GM23248 (cell line): ENCODE results near the gene AGAP2. TPM values are rescaled to one million over a fixed set of nuclear protein-coding genes. Genes with fewer than 3 reads are reported as not detected.
"Not testable (repeated sequence)": the region's sequence is repeated elsewhere in the genome, so short reads cannot be mapped to it uniquely, and the experiment has no call there.

Experiments used
- DNase-seq: peaks from one replicate; pipeline ENCODE4 v3.0.0-alpha.2; 2015
- H2AFZ ChIP-seq: fragments of 200-600 bp; sonication (generic); 2 replicates; pipeline ENCODE4 v1.6.1; 2016; ENCODE audit warnings: antibody characterized with exemption
- H3F3A ChIP-seq: fragments of 200-600 bp; sonication (generic); 2 replicates; pipeline ENCODE4 v1.6.1; 2016; ENCODE audit warnings: mild to moderate bottlenecking, antibody characterized with exemption, mixed run types; ENCODE audit not compliant: insufficient read depth
- H3K27ac ChIP-seq: fragments of 200-600 bp; sonication (generic); 2 replicates; pipeline ENCODE4 v1.5.1; 2016; ENCODE audit warnings: mild to moderate bottlenecking
- H3K27me3 ChIP-seq: fragments of 200-600 bp; sonication (generic); replicated peaks from 2 replicates; pipeline ENCODE4 v1.6.1; 2016; ENCODE audit warnings: mild to moderate bottlenecking; ENCODE audit not compliant: insufficient read depth
- H3K36me3 ChIP-seq: fragments of 200-600 bp; sonication (generic); 2 replicates; pipeline ENCODE4 v1.6.1; 2016; ENCODE audit warnings: low read depth, mild to moderate bottlenecking
- H3K4me1 ChIP-seq: fragments of 200-600 bp; sonication (generic); 2 replicates; pipeline ENCODE4 v1.6.1; 2016; ENCODE audit warnings: mild to moderate bottlenecking; ENCODE audit not compliant: insufficient read depth
- H3K4me2 ChIP-seq: fragments of 200-600 bp; sonication (generic); one replicate; pipeline ENCODE4 v1.6.1; 2016; ENCODE audit warnings: mild to moderate bottlenecking; ENCODE audit not compliant: unreplicated experiment
- H3K4me3 ChIP-seq: fragments of 200-600 bp; sonication (generic); 2 replicates; pipeline ENCODE4 v1.5.1; 2016; ENCODE audit warnings: mild to moderate bottlenecking
- H3K79me2 ChIP-seq: fragments of 200-600 bp; sonication (generic); 2 replicates; pipeline ENCODE4 v1.6.1; 2016; ENCODE audit warnings: mild to moderate bottlenecking; ENCODE audit not compliant: insufficient read depth
- H3K9ac ChIP-seq: fragments of 200-600 bp; sonication (generic); 2 replicates; pipeline ENCODE4 v1.6.1; 2016; ENCODE audit warnings: mild to moderate bottlenecking
- H3K9me2 ChIP-seq: fragments of 200-600 bp; sonication (generic); 2 replicates; pipeline ENCODE4 v1.6.1; 2016; ENCODE audit warnings: mixed run types, mild to moderate bottlenecking, moderate library complexity; ENCODE audit not compliant: insufficient read depth
- H3K9me3 ChIP-seq: fragments of 200-600 bp; sonication (generic); one replicate; pipeline ENCODE4 v1.6.1; 2017; ENCODE audit warnings: low read depth
- H4K20me1 ChIP-seq: fragments of 200-600 bp; sonication (generic); 2 replicates; pipeline ENCODE4 v1.6.0; 2016; ENCODE audit not compliant: insufficient read depth
- EZH2 ChIP-seq: fragments of 200-600 bp; sonication (generic); IDR thresholded peaks from 2 replicates; pipeline ENCODE4 v1.6.1; 2018; ENCODE audit warnings: antibody characterized with exemption, mild to moderate bottlenecking; ENCODE audit not compliant: insufficient read depth, poor library complexity, severe bottlenecking
- EZH2phosphoT487 ChIP-seq: fragments of 200-600 bp; sonication (generic); IDR thresholded peaks from 2 replicates; pipeline ENCODE4 v1.6.1; 2018; ENCODE audit warnings: antibody characterized with exemption, moderate library complexity, mild to moderate bottlenecking, low read depth; ENCODE audit not compliant: insufficient read depth
- WGBS, 2 experiments: methylation state at CpG; one replicate each; pipeline ENCODE4 v1.1.6; 2015 to 2017; ENCODE audit warnings: low lambda C conversion rate in 2 of 2, low coverage in 1 of 2; ENCODE audit errors: missing lambda C conversion rate in 2 of 2; 5-methylcytosine and 5-hydroxymethylcytosine counted together
- in situ Hi-C: fragments of 300-500 bp; cut with MboI; formaldehyde crosslinking; loops from 2 replicates; pipeline ENCODE4 v1.15.0; 2020
- polyA plus RNA-seq: library from polyadenylated mRNA; unstranded; fragments of >200 nt; fragmentation: Nextera tagmentation; extraction: Ambion mirVana; gene quantifications from 2 replicates; pipeline ENCODE4 v1.2.1, GENCODE V29; 2016
- total RNA-seq: library from RNA; depleted of rRNA; stranded (reverse); fragments of >200 nt; shearing (Covaris generic); gene quantifications from 2 replicates; pipeline ENCODE4 v1.2.3, GENCODE V29; 2014

The AGAP2 gene
- total and polyA plus RNA-seq, 2 experiments from 2014 or later = not detected

DNA sequence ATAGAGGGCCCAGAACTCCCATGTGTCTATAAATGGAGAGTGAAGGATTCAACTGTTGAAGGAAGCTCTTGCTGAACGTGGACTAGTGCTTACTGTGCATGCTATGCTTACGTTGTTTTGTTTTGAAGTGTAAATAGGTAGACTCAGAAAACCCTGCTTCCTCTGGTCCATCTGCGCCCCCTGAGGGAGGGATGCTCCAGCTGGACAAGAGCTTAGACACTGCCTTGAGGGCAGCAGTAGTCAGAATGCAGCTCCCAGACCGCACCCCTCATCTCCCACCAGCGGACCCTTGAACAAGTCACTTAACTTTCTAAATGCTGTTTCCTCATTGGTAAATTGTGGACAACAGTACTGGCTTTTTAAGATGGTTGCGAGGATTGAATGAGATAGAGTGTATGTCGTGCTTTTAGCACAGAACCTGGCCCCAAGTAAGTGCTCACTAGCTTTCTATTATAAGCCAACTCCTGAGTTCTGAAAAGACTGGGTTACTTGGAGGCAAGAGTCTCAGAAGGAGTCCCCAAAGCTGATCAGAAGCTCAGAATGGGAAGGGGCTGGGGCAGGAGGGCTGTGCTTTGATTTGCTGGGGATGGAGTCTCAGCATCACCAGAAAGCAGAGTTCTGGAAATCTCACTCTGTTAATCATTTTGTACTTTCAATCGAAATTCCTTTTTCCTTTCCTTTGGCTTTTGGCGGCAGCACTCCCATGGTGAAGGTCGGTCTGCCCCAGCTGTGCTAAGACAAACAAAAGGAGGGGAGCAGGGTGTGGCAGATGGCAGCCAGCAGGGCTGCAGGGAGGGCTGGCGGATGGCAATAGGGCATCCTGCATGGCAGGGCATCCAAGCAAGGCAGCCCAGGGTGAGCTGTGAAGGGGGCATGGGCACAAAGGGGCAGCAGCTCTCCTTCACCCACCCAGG, 15.6 kb downstream of the AGAP2 start:
- no peak overlapping the region for H3K4me3 ChIP-seq
- 61 to 67% methylated on average over 11 of the region's 11 CpGs for WGBS, 2 experiments
- no peaks in the 10 kb centered on the region for H3K9me3 ChIP-seq
- H3K36me3 ChIP-seq = no peaks in the 10 kb centered on the region; the same call in 1 of the 2 replicates
- H3K27ac ChIP-seq = no peak overlapping the region
- no peaks in the 10 kb centered on the region for H4K20me1 ChIP-seq
- H3K9ac ChIP-seq = no peak overlapping the region
- H3K4me2 ChIP-seq = no peak overlapping the region
- H3K79me2 ChIP-seq = no peaks in the 10 kb centered on the region
- no peaks in the 10 kb centered on the region for H3K27me3 ChIP-seq
- H3K9me2 ChIP-seq = no peaks in the 10 kb centered on the region
- no peak for DNase-seq
- no peak for TF ChIP-seq EZH2
- TF ChIP-seq EZH2phosphoT487 = no peak
- in situ Hi-C loops = no loop called here
- no peak overlapping the region for H2AFZ ChIP-seq
- no peaks in the 10 kb centered on the region for H3K4me1 ChIP-seq
- H3F3A ChIP-seq = no peaks in the 10 kb centered on the region; the same call in 1 of the 2 replicates

DNA sequence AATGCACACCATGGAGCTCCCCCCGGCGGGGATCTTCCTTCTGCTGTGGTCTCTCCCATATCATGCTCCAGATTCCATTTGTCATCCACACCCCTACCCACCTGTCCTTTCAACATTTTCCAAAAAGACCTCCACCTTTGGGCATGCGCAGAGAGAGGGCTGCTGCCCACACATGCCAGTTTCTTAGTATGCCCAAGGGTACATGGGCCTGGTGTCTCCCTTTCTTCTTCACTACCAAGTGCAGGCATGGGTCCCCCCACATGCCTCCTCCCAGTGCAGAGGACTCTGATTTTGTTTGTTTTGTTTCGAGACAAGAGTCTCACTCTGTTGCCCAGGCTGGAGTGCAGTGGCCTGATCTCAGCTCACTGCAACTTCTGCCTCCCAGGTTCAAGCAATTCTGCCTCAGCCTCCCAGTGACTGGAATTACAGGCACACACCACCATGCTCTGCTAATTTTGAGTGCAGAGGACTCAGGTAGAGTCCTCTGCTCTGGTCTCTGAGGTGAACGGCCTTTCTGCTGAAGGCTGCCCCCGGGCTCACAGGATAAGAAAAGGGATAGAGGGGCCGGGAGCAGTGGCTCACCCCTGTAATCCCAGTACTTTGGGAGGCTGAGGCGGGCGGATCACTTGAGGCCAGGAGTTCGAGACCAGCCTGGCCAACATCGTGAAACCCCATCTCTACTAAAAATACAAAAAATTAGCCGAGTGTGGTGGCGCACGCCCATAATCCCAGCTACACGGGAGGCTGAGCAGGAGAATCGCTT, 16.5 kb downstream of the AGAP2 start:
- H3K27ac ChIP-seq, H3K4me3 ChIP-seq, H4K20me1 ChIP-seq, H3K9me3 ChIP-seq, in situ Hi-C loops, H3K9me2 ChIP-seq, H3K4me1 ChIP-seq, H3K9ac ChIP-seq, H3K36me3 ChIP-seq, H3K79me2 ChIP-seq, H3K4me2 ChIP-seq, H3F3A ChIP-seq, H3K27me3 ChIP-seq, H2AFZ ChIP-seq, DNase-seq: not testable (repeated sequence)
- WGBS, 2 experiments = 91 to 95% methylated on average over 16 of the region's 16 CpGs

DNA sequence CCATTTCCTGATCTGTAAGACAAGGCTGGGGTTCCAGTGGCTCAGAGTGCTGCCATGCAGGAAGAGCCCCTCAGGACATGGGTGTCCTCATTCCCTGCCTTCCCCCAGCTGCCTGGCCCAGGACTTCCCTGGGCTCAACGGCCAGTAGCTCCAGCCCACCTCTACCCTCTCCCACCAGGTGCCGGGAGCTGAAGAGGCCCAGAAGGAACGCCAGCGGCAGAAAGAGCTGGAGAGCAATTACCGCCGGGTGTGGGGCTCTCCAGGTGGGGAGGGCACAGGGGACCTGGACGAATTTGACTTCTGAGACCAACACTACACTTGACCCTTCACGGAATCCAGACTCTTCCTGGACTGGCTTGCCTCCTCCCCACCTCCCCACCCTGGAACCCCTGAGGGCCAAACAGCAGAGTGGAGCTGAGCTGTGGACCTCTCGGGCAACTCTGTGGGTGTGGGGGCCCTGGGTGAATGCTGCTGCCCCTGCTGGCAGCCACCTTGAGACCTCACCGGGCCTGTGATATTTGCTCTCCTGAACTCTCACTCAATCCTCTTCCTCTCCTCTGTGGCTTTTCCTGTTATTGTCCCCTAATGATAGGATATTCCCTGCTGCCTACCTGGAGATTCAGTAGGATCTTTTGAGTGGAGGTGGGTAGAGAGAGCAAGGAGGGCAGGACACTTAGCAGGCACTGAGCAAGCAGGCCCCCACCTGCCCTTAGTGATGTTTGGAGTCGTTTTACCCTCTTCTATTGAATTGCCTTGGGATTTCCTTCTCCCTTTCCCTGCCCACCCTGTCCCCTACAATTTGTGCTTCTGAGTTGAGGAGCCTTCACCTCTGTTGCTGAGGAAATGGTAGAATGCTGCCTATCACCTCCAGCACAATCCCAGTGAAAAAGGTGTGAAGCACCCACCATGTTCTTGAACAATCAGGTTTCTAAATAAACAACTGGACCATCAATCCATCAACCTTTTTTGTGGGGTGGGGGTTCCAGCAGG, 17.6 kb downstream of the AGAP2 start:
- Histone ChIP-seq H3K36me3 (peaks cover 6% of the 10 kb centered on the region; the same call in 1 of the 2 replicates), H3F3A (no peaks in the 10 kb centered on the region), H4K20me1 (no peaks in the 10 kb centered on the region), H3K9ac (no peak overlapping the region), H3K4me1 (no peaks in the 10 kb centered on the region), H3K27ac (no peak overlapping the region), H2AFZ (no peak overlapping the region), H3K4me2 (no peak overlapping the region), H3K9me2 (no peaks in the 10 kb centered on the region), H3K27me3 (no peaks in the 10 kb centered on the region), H3K9me3 (no peaks in the 10 kb centered on the region), H3K4me3 (no peak overlapping the region), H3K79me2 (no peaks in the 10 kb centered on the region)
- DNase-seq = no peak
- in situ Hi-C loops = no loop called here
- TF ChIP-seq EZH2 = no peak
- no peak for TF ChIP-seq EZH2phosphoT487
- WGBS, 2 experiments = 88 to 96% methylated on average over 10 to 11 of the region's 11 CpGs
